DOHH2 (cell line): ENCODE results near the gene SV2B.

Experiments
- EZH2phosphoT487 ChIP-seq: fragments of 200-600 bp; sonication (generic); IDR thresholded peaks from 2 replicates; pipeline ENCODE4 v1.6.1; 2017; ENCODE audit warnings: borderline replicate concordance, mild to moderate bottlenecking, antibody characterized with exemption, low read length, moderate library complexity, mixed read lengths
- TF ChIP-seq, protein P1 (sequence below): fragments of 200-600 bp; sonication (generic); IDR thresholded peaks from one replicate; pipeline ENCODE4 v1.5.1; 2014; ENCODE audit warnings: antibody characterized with exemption, mild to moderate bottlenecking, low read depth, low read length; ENCODE audit not compliant: poor library complexity, severe bottlenecking

DNA sequence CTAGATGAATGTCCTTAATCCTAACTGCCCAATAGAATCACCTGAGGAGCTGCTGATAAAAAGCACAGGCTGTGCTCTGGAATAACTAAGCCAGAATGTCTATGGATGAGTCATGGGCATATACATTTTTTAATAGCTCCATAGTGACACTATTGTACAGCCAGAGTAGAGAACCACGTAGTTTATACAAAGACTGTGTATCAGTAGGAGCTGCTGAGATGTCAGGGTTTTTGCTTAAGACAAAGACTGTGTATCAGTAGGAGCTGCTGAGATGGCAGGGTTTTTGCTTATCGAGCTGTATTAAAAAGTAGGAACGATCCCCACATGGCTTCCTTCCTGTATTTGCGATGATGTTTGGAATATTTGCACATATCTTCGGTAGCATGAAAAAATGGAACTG, 137.4 kb downstream of the SV2B start:
- TF ChIP-seq, protein P1, sequence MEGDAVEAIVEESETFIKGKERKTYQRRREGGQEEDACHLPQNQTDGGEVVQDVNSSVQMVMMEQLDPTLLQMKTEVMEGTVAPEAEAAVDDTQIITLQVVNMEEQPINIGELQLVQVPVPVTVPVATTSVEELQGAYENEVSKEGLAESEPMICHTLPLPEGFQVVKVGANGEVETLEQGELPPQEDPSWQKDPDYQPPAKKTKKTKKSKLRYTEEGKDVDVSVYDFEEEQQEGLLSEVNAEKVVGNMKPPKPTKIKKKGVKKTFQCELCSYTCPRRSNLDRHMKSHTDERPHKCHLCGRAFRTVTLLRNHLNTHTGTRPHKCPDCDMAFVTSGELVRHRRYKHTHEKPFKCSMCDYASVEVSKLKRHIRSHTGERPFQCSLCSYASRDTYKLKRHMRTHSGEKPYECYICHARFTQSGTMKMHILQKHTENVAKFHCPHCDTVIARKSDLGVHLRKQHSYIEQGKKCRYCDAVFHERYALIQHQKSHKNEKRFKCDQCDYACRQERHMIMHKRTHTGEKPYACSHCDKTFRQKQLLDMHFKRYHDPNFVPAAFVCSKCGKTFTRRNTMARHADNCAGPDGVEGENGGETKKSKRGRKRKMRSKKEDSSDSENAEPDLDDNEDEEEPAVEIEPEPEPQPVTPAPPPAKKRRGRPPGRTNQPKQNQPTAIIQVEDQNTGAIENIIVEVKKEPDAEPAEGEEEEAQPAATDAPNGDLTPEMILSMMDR, result no peak
- TF ChIP-seq EZH2phosphoT487, result no peak
